Gastroesophageal sphincter (tissue), 4 donors: ENCODE measurements around the gene LETMD1. TPM values are rescaled to one million over a fixed set of nuclear protein-coding genes. Genes with fewer than 3 reads are reported as not detected.

Source experiments
- ATAC-seq: fragments of 150-250 bp; one replicate; pipeline ENCODE4 v1.9.1; 2016; ENCODE audit warnings: mild to moderate bottlenecking, moderate library complexity
- H3K27ac ChIP-seq, 4 donors: fragments of 200-600 bp; sonication (generic) in 3 of 4; 1 replicate in 3 of 4; 2 replicates in 1 of 4; pipeline ENCODE4 v1.5.1; 2016 to 2019
- H3K27me3 ChIP-seq: fragments of 200-600 bp; sonication (generic); one replicate; pipeline ENCODE4 v1.5.1; 2019
- H3K36me3 ChIP-seq, 2 donors: fragments of 200-600 bp; sonication (generic); one replicate each; pipeline ENCODE4 v1.5.1; 2019; ENCODE audit warnings: control low read depth in 1 of 2
- H3K4me1 ChIP-seq, 3 donors: fragments of 200-600 bp; sonication (generic); 1 replicate in 2 of 3; 2 replicates in 1 of 3; pipeline ENCODE4 v1.5.1; 2016 to 2019; ENCODE audit warnings: control low read depth in 2 of 3
- H3K4me3 ChIP-seq, 2 donors: fragments of 200-600 bp; sonication (generic); one replicate each; pipeline ENCODE4 v1.5.1; 2019; ENCODE audit warnings: mild to moderate bottlenecking in 1 of 2, moderate library complexity in 1 of 2
- H3K9me3 ChIP-seq, 3 donors: fragments of 200-600 bp; sonication (generic); one replicate each; pipeline ENCODE4 v1.5.1; 2017 to 2019; ENCODE audit warnings: control low read depth in 2 of 3
- EP300 ChIP-seq: sonication (generic); formaldehyde crosslinking; IDR thresholded peaks from one replicate; pipeline ENCODE4 v1.6.1; 2017; ENCODE audit warnings: antibody characterized with exemption, mild to moderate bottlenecking
- POLR2A ChIP-seq, 2 donors: fragments of 450-650 bp; IDR thresholded peaks; one replicate each; pipeline ENCODE4 v1.6.1; 2017; ENCODE audit warnings: antibody characterized with exemption in 2 of 2, mild to moderate bottlenecking in 2 of 2, moderate library complexity in 1 of 2
- POLR2AphosphoS5 ChIP-seq: sonication (generic); formaldehyde crosslinking; IDR thresholded peaks from one replicate; pipeline ENCODE4 v1.6.1; 2017; ENCODE audit warnings: antibody characterized with exemption
- WGBS, 2 donors: methylation state at CpG; one replicate each; pipeline ENCODE4 v1.1.5; 2018; ENCODE audit warnings: low coverage in 1 of 2; 5-methylcytosine and 5-hydroxymethylcytosine counted together
- total RNA-seq, 4 donors: library from RNA; depleted of rRNA; stranded (reverse); fragments of >200 nt; gene quantifications; one replicate each; pipeline ENCODE4 v1.1.0, GENCODE V29; 2016
- TF ChIP-seq, protein P1 (sequence below), 4 experiments: fragments of 200-600 bp in 2 of 4; fragments of 450-650 bp in 2 of 4; sonication (generic) in 1 of 4; IDR thresholded peaks; one replicate each; pipeline ENCODE4 v1.5.1; 2017 to 2019; ENCODE audit warnings: antibody characterized with exemption in 4 of 4, mild to moderate bottlenecking in 2 of 4, moderate library complexity in 2 of 4

LETMD1 gene
- total RNA-seq, 4 donors from 2014 or later = 30.2 to 49.7 (median 42.6) TPM

GRCh38 chr12:51020448-51021182 is 27.5 kb upstream of the LETMD1 start:
- ATAC-seq = no peak
- TF ChIP-seq POLR2AphosphoS5 (no peak), POLR2A (IDR thresholded peaks at IDR 0.05) (no peak), EP300 (no peak)
- TF ChIP-seq, protein P1, sequence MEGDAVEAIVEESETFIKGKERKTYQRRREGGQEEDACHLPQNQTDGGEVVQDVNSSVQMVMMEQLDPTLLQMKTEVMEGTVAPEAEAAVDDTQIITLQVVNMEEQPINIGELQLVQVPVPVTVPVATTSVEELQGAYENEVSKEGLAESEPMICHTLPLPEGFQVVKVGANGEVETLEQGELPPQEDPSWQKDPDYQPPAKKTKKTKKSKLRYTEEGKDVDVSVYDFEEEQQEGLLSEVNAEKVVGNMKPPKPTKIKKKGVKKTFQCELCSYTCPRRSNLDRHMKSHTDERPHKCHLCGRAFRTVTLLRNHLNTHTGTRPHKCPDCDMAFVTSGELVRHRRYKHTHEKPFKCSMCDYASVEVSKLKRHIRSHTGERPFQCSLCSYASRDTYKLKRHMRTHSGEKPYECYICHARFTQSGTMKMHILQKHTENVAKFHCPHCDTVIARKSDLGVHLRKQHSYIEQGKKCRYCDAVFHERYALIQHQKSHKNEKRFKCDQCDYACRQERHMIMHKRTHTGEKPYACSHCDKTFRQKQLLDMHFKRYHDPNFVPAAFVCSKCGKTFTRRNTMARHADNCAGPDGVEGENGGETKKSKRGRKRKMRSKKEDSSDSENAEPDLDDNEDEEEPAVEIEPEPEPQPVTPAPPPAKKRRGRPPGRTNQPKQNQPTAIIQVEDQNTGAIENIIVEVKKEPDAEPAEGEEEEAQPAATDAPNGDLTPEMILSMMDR (IDR thresholded peaks at IDR 0.05) = no peak
- 75 to 90% methylated on average over 4 to 7 of the region's 7 CpGs for WGBS, 2 donors
- Histone ChIP-seq H3K4me3 (no peak overlapping the region), H3K36me3 (no peaks in the 10 kb centered on the region), H3K9me3 (no peaks in the 10 kb centered on the region), H3K27me3 (no peaks in the 10 kb centered on the region), H3K27ac (no peak overlapping the region), H3K4me1 (peaks cover 0 to 50% (median 5%) of the 10 kb centered on the region in 3 donors)

GRCh38 chr12:51021694-51022093 is 26.4 kb upstream of the LETMD1 start:
- WGBS, 2 donors = 55% methylated on average over 1 of the region's 1 CpG; no CpG with 5 or more reads in 1 of the 2 donors
- no peak for ATAC-seq
- Histone ChIP-seq H3K27ac (no peak overlapping the region), H3K9me3 (no peaks in the 10 kb centered on the region), H3K4me1 (peaks cover 0 to 55% (median 5%) of the 10 kb centered on the region in 3 donors), H3K4me3 (no peak overlapping the region), H3K36me3 (no peaks in the 10 kb centered on the region), H3K27me3 (no peaks in the 10 kb centered on the region)
- TF ChIP-seq EP300 (no peak), POLR2A (IDR thresholded peaks at IDR 0.05) (no peak), POLR2AphosphoS5 (no peak)
- TF ChIP-seq, protein P1 (IDR thresholded peaks at IDR 0.05) = no peak

- H3K4me1 ChIP-seq = peaks cover 0 to 56% (median 5%) of the 10 kb centered on the region in 3 donors
Observed at GRCh38 chr12:51023625-51024382, 24.3 kb upstream of the LETMD1 start.

DNA sequence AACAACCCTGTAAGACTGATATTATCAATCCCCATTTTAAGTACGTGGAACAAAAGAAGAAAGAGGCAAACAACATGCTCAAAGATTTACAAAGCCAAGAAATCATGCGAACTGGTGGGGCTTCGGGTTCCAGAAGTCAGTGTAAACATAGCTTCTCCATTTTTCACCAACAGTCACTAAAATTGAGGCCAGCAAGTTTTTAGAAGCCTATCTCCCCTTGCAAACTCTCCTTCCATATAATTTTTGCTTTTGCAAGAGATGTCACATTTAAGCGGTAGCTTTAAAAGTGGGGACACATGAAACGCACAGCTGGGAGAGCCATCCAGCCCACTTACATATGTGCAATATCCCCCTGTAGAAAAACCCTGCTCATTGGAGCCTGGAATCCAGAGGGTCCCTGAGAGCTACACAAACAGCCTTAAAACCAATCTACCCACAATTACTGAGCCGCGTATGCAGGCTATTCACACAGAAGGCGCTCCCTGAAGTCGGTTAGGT is 22.7 kb upstream of the LETMD1 start:
- H3K27ac ChIP-seq = peak overlapping the region; percentile 87 to 97 (median 94)
- peaks cover 0 to 53% (median 5%) of the 10 kb centered on the region in 3 donors for H3K4me1 ChIP-seq
- peak overlapping the region; percentile 81 to 94 for H3K4me3 ChIP-seq
- WGBS, 2 donors = 8 to 19% methylated on average over 5 of the region's 9 CpGs
- H3K9me3 ChIP-seq = no peaks in the 10 kb centered on the region
- H3K27me3 ChIP-seq = no peaks in the 10 kb centered on the region
- no peak for ATAC-seq
- no peaks in the 10 kb centered on the region for H3K36me3 ChIP-seq
- TF ChIP-seq EP300 = no peak
- no peak for TF ChIP-seq POLR2A (IDR thresholded peaks at IDR 0.05)
- TF ChIP-seq, protein P1 (IDR thresholded peaks at IDR 0.05) = no peak
- TF ChIP-seq POLR2AphosphoS5 = no peak

More at GRCh38 chr12:51023625-51024382, 24.3 kb upstream of the LETMD1 start:
- no peak for ATAC-seq
- Histone ChIP-seq H3K4me3 (peak overlapping the region in 1 of 2 donors; percentile 94), H3K36me3 (no peaks in the 10 kb centered on the region), H3K27ac (peak overlapping the region; percentile 4 to 97 (median 94)), H3K9me3 (no peaks in the 10 kb centered on the region), H3K27me3 (no peaks in the 10 kb centered on the region)
- no peak for TF ChIP-seq POLR2A (IDR thresholded peaks at IDR 0.05)
- TF ChIP-seq EP300 = no peak
- TF ChIP-seq, protein P1 (IDR thresholded peaks at IDR 0.05) = no peak
- TF ChIP-seq POLR2AphosphoS5 = no peak
- 20 to 65% methylated on average over 2 to 3 of the region's 4 CpGs for WGBS, 2 donors
